GM18870 (cell line): ENCODE data around the gene SLC44A2.

Source experiments
- ATAC-seq: cut with Tn5 transposase; IDR thresholded peaks from one replicate; pipeline ENCODE4 v1.9.1; 2021; ENCODE audit warnings: moderate library complexity; ENCODE audit not compliant: unreplicated experiment

Gene SLC44A2

GRCh38 chr19:10625003-10625761, at the start of gene SLC44A2:
TSS of gene SLC44A2 (plus strand) at chr19:10625553. CDS start at chr19:10625634, 81 bp downstream.
- ATAC-seq: no peak

GRCh38 chr19:10577951-10578350, 47.4 kb upstream of the SLC44A2 start:
- no peak for ATAC-seq

- ATAC-seq: no peak
Measured at GRCh38 chr19:10580979-10581631, 44.2 kb upstream of the SLC44A2 start.

GRCh38 chr19:10582091-10582490, 43.3 kb upstream of the SLC44A2 start:
- ATAC-seq: no peak

GRCh38 chr19:10583036-10583776, 42.1 kb upstream of the SLC44A2 start:
- ATAC-seq: no peak

- ATAC-seq: no peak
Measured at GRCh38 chr19:10586396-10586795, 39.0 kb upstream of the SLC44A2 start.

- no peak for ATAC-seq
Measured at GRCh38 chr19:10587022-10587838, 38.1 kb upstream of the SLC44A2 start, which contains the start of gene AP1M2. TSS of gene AP1M2 (minus strand) at chr19:10587312. CDS start at chr19:10587231, 81 bp downstream.

- ATAC-seq: no peak
Measured at GRCh38 chr19:10587839-10588150, 37.6 kb upstream of the SLC44A2 start.

- no peak for ATAC-seq
Measured at GRCh38 chr19:10593148-10593547, 32.2 kb upstream of the SLC44A2 start.

- peak; percentile 40 for ATAC-seq
Measured at GRCh38 chr19:10593820-10594637, 31.3 kb upstream of the SLC44A2 start.

- no peak for ATAC-seq
Measured at GRCh38 chr19:10600149-10600548, 25.2 kb upstream of the SLC44A2 start.

GRCh38 chr19:10601999-10602329, 23.4 kb upstream of the SLC44A2 start:
- no peak for ATAC-seq

GRCh38 chr19:10602330-10603083, 22.8 kb upstream of the SLC44A2 start:
- ATAC-seq: no peak

- ATAC-seq: no peak
Measured at GRCh38 chr19:10603084-10603872, 22.1 kb upstream of the SLC44A2 start.

- ATAC-seq: no peak
Measured at GRCh38 chr19:10603873-10604459, 21.4 kb upstream of the SLC44A2 start.

- no peak for ATAC-seq
Measured at GRCh38 chr19:10604460-10604980, 20.8 kb upstream of the SLC44A2 start.

GRCh38 chr19:10611907-10612306, 13.4 kb upstream of the SLC44A2 start:
- ATAC-seq: no peak

- no peak for ATAC-seq
Measured at GRCh38 chr19:10612499-10613119, 12.7 kb upstream of the SLC44A2 start.
